H1 (cell line): ENCODE data around the gene EPB41L4A. TPM values are rescaled to one million over a fixed set of nuclear protein-coding genes. Genes with fewer than 3 reads are reported as not detected.

Experiments
- RNF2 ChIP-seq: fragments of 200-900, 300-1000 bp; sonication (generic); IDR thresholded peaks from 2 replicates; pipeline ENCODE4 v1.7.1; 2016; ENCODE audit warnings: borderline replicate concordance, low read depth, mild to moderate bottlenecking, antibody characterized with exemption, low read length; ENCODE audit not compliant: poor library complexity, severe bottlenecking; ENCODE audit errors: missing control alignments
- polyA plus RNA-seq, 7 experiments: library from polyadenylated mRNA; depleted of rRNA in 3 of 7; stranded (reverse) in 5 of 7; unstranded in 2 of 7; fragments of >200 nt in 5 of 7; fragments of 200-250 nt in 2 of 7; gene quantifications; 1 replicate in 5 of 7; 2 replicates in 1 of 7; 4 replicates in 1 of 7; pipeline versions ENCODE4 v1.2.1 to v1.2.3, GENCODE V29; 2011 to 2013; ENCODE audit warnings: missing spikeins in 2 of 7, mixed read lengths in 2 of 7
- total RNA-seq: library from RNA; stranded (reverse); fragmentation: NEBNext Ultra II Directional; extraction: Animal tissue kit (Norgen Biotek cat#: 25700); gene quantifications from 2 replicates; pipeline ENCODE4 v1.2.1, GENCODE V29; 2021

Gene EPB41L4A
- total and polyA plus RNA-seq, 2 of the 8 experiments (the other 6 are each of a cell fraction or from before 2014, with no cell fraction given), result 1.6 to 4.6 TPM

GRCh38 chr5:112339761-112340160 is 79.3 kb downstream of the EPB41L4A start (continued):
- no peak for TF ChIP-seq RNF2
